Measurements from ENCODE around the gene ADH4.
"Not testable (repeated sequence)": the region's sequence is repeated elsewhere in the genome, so short reads cannot be mapped to it uniquely, and the experiment has no call there.

The ADH4 gene

DNA sequence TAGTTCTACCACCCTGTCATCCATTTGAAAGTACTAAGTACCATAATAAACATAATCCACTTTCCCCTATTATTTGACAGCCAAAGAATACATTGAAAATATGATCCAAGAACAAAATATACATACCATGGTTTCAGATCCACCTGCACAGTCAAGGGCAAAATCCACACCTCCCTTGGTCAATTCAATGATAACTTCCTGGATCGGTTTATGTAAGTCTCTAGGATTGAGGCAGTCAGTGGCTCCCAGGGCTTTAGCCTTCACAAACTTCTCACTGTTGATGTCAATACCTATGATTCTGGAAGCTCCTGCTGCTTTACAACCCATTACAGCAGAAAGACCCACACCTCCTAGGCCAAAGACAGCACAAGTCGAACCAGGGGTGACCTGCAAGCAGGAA is 12.7 kb downstream of the ADH4 start:
- DNase-seq: no peak

DNA sequence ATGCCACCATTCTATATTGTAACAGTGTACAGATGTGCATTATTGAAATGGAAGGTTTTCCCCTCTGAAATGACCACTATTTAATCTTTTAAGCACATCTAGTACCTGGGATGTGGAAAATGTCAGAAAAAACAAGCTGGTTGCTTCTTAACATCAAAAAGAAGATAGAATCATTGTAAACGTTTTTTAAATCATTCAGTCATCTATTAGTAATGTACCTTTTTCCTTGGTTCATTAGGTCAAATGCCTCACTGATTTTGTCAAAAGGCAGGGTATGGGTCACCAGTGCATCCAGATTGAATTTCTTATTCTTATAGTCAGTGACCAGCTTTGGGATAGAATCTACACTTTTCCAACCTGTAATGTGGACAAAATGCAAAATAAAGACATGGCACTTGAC is 17.7 kb downstream of the ADH4 start:
- DNase-seq: no peak

DNA sequence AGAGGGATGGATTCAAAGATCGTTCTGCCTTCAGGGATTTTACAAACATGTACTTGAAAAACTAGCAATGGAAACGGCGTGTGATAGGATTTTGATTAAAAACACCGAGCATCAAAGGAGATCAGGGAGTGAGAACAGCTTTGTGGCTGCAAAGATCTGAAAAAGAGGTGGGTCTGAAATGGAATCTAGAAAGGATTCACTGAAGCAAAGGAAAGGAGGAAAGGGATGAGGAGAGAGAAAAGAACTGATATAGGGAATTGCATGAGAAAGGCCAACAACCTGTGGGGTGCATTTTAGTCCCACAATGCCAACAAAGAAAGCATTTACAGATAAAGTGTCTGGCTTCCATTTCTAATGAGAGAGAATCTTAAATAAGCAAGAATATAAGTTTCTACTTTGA is 23.1 kb downstream of the ADH4 start:
- no peak for DNase-seq

DNA sequence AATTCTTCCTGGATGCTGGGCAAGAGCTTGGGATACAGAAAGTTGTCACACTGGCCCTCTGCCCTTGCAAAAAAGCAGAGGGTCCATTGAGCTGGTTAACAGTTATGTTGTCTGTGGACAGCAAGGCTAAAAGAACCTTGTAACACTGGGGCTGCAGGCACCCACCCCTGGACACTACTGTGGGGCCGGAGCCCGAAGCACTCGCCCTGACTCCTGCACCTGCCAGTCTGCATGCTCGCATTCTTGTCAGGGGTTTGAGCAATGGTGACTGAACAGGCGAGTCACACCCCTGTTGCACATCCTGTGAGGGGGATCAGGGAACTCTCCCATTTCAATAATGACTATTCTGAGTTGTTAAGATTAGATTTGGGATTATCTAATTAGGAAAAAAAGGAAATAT is 23.6 kb downstream of the ADH4 start:
- no peak for DNase-seq

DNA sequence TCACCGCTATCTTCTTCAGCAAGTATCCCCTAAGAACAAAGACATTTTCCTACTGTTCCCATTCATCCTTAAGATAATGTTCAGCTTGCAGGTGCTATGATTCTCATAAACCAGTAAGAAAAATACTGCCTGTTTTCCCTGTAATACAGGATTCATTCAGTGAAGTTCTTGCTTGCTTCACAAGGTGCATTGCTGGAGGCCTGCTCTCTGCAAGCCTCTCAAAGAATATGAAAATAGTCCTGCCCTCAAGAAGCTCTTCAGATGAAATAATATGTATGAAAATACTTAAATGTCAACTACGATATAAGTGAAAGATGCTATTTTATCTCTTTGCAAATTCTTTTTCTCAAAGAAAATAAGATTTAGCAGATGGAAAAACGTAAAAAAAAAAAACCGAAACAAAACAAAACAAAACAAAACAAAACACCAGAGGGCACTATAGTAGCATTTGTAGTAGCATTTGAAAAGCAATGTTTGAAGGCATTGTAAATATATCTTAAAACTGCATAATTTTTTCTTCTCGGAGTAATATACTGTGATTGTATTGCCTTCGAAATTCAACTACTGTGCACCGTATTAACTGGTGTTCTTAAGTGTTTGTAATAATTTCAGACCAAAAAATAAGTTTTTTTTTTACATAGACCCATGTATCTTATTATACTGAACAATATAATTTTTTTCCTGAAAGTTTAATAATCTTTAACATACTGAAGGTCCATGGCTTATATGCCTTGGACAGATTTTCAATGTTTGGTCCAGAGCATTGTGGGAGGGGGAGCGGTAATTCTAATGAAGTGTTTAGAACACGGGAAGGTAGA is 26.0 kb downstream of the ADH4 start:
- DNase-seq: no peak

DNA sequence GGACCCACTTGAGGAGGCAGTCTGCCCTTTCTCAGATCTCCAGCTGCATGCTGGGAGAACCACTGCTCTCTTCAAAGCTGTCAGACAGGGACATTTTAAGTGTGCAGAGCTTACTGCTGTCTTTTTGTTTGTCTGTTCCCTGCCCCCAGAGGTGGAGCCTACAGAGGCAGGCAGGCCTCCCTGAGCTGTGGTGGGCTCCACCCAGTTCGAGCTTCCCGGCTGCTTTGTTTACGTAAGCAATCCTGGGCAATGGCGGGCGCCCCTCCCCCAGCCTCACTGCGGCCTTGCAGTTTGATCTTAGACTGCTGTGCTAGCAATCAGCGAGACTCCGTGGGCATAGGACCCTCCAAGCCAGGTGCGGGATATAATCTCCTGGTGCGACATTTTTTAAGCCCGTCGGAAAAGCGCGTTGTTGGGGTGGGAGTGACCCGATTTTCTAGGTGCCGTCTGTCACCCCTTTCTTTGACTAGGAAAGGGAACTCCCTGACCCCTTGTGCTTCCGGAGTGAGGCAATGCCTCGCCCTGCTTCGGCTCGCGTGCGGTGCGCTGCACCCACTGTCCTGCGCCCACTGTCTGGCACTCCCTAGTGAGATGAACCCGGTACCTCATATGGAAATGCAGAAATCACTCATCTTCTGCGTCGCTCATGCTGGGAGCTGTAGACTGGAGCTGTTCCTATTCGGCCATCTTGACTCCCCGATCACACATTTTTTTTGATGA is 26.8 kb downstream of the ADH4 start:
- not testable (repeated sequence) for DNase-seq

DNA sequence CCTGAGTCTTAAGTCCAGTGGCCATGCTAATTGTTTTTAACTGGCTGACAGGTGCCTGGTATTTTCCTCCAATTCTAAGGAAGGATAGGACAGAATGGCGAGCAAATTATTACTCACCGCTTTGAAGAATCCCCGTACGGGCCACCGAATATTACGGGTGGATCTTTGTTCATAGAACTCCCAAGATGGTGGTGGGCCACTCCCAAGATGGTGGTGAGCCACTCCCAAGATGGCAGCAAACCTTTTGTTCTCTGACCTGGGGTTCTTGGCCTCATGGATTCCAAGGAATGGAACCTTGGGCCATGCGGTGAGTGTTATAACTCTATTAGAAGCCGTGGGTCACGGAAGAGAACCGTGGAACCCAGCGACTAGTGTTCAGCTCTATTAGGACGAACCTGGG is 34.8 kb downstream of the ADH4 start:
- DNase-seq: not testable (repeated sequence)

DNA sequence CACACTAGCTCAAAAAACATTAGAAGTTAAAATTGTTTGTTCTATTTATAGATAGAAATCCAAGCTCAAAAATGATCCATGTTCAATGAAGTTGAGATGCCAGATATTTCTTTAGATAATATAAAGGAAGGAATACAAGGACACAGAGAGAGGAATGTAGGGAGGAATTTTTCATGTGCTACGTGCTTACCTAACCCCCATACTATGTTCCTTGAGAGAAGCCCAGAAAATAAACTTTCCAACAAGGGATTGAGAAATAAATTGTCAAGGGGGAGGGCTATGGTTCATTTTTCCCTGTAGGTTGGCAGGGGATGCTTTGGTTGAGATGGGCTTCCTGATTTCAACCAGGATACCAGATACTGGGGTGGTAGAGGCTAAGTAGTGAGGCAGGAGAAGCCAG is 39.9 kb downstream of the ADH4 start:
- no peak for DNase-seq

DNA sequence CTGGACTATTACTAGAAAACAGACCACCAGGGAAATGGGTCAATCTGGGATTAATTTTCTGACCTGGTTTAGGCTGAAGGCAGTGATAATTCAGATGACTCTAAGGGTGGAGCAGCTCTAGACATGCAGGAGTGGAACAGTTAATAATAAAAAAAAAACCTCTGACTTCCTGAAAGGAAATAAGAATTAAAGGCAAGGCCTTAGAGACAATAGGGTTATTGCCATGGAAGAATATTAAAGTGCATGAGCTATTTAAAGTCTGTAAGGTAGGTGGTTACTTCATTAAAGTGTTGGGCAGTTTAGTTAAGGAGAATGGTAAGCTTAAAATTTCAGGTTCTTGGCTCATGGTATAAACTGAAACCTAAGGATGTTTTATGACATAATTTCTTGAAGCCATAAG is 40.9 kb downstream of the ADH4 start:
- no peak for DNase-seq

DNA sequence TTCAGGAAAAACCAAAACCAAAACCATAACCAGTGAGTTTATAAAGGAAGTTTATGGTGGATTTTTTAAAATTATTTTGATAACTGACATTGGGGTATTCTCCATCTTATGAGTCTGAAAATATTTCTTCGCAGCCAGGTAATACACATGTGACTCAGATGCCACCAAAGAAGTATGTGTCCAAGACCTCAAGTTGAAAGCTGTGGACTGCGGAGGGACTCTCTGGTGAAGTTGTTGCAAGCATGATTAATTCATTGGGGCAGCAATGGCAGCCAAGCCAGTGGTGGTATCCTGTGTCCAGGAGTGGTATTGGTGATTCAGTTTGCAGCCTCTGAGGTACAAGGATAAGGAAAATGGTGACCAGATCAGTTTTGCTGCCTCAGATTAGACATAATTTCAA is 41.5 kb downstream of the ADH4 start:
- DNase-seq: no peak

DNA sequence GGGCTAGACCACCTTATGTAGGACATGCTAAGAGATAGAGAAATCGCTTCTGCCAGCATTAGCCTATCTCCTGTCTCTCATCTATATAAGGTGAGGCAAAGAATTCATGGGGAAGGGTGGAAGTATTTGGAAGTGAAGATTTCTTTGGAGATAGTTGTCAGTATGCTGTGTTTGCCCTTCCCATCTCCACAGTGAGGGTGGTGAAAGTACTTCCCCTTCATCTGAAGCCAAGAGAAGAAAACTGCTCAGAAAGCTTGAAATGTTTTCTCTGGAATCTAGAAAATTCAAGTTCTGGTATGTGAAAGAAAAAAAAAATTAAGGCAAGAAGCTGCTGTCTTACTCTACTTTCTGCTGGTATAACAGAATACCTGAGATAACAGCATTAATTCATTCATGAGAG is 43.2 kb downstream of the ADH4 start:
- no peak for DNase-seq

DNA sequence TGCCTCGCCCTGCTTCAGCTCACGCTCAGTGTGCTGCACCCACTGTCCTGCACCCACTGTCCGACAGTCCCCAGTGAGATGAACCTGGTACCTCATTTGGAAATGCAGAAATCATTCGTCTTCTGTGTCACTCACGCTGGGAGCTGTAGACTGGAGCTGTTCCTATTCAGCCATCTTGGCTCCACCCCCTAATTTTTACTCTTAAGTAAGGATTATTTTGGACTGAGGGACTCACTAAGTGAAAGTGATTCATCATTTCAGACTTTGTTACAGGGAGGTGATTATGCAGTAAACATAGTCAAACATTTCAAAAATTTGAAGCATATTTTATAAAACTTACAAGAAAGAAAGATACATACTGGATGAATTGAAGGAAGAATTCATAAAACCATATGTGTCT is 44.3 kb downstream of the ADH4 start:
- DNase-seq: not testable (repeated sequence)

DNA sequence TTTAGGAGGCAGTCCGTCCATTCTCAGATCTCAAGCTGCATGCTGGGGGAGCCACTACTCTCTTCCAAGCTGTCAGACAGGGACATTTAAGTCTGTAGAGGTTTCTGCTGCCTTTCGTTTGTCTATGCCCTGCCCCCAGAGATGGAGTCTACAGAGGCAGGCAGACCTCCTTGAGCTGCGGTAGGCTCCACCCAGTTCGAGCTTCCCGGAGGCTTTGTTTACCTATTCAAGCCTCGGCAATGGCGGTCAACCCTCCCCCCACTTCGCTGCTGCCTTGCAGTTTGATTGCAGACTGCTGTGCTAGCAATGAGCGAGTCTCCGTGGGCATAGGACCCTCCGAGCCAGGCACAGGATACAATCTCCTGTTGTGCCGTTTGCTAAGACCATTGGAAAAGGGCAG is 44.8 kb downstream of the ADH4 start:
- no peak for DNase-seq

DNA sequence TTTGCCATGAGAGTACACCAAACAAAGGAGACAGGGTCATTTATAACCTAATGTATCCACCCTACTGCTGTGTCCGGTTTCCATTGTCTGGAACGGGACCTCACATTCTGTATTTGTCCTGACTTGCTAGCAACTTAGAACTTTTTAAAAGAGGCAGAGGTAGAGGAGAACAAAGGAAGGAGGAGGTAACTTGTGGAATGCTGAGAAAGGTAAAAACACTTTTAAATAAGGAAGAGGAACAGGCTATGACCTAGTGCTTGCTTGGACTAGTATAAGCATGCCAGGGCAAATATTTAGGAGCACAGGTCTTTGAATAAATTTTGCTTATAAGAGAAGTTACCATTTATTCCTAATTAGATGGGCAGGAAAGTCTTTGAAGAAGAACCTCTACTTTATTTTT is 52.3 kb downstream of the ADH4 start:
- DNase-seq: not testable (repeated sequence)

DNA sequence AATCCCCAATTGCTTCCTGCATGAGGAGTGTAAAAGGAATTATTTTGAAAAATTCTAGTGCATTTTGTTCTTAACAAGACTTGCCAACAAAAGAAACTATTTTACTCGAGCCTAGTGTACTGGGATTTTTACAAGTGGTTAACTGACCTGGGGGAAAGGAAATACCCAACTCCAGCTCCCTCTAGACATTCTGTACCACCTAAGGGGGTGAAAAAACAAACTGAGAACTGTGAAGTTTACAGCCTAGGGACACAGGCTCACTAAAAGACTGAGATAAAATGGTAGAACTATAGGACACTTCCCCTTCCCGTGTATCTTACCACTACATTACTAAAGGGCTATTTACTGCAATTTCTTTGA is 52.9 kb downstream of the ADH4 start:
- DNase-seq: no peak

DNA sequence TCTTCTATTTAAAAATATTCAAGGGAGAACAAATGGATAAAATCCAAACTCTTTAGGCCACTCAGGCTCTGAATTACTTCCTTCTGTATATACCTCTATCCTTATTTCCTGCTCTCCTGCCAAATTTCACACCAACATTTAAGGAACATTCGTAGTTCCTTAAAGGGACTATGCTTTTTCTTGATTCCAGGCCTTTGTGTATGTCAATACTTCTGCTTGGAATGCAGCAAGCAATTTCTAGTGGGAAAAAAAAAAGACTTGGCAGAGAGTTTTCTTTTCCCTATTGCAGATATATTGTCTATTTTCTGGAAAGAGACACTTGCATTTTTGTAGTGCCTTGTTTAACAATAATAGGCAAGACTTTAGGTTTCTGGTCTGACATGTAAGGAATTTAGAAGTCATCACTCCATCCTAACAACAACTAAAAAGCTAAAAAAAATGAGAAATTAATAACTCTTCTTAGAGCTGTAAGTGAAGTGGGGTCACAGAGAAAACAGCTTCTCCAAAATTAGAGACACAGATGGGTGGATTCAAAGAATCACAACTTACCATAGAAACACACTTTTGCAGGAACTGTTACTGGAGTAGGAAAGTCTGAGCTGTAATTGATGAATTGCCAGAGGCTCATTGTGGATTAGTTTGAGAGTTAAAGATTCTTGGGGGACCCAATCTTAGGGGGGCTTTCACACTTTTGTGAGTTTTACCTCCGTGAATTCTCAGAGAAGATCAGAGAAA is 53.4 kb downstream of the ADH4 start:
- no peak for DNase-seq

DNA sequence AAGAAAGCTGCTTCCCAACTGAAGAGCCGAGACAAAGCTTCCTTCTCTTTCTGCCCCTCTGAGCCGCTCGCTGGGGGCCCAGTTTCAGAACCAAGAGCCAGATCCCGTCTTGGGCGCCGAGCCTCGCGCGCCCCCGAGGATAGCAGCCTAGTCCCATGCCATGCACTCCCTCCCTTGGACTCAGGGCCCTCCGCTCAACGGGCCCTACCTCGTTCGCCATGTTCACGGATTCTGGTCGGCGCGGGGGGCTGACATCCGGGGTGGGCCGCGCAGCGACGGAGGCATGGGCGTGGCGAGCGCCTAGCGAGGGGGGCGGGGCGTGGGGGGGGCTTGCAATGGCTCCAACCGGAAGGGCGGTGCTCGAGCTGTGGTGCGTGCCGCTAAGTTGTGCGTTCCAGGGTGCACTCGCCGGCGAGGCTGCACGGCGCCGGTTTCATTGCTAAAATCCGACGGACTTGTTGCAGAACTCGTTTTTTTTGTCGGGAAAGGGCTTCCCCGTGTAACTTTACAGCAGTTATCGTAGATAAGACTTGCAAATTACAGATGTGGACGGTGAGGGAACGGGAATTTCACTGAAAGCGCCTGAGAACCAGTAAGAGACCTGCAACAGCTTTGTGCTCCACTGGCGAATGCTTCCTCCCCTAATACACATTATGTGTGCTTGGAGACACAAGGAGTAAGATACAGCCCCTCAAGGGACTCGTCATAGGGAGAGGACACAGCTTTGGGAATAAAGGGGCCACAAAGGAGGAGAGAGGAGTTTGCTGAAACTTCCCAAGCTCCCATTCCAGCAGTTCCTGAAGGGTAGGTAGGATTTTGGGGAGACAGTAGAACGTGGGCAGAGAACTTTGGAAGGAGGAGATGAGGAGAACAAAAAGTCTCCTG is 55.4 kb downstream of the ADH4 start, which contains the start of gene ADH5:
Gene ADH5, minus strand, starts transcription at position 308 of the 885 bp plus-strand sequence. Its CDS starts 88 bp downstream, at position 220.
- peak; percentile 78 for DNase-seq

DNA sequence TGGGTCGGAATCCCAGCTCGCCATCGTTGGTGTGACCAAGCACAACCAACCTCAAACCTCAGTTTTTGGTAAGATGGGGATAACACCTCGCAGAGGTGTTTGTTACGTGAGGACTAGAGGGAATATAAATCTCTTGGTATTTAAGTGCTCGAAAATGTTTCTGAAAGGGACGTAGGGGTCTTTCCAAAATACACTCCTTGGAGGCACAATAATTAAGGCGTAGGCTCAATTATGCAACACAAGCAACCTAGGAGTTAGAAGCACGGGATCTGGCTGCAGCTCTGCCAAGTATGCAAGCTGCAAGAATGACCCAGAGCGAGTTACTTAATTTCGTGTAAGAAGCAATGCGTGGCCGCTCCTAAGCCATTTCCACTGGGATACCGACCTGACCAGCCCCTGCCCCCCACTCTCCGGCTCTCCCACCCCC is 56.1 kb downstream of the ADH4 start:
- DNase-seq: peak; percentile 58

DNA sequence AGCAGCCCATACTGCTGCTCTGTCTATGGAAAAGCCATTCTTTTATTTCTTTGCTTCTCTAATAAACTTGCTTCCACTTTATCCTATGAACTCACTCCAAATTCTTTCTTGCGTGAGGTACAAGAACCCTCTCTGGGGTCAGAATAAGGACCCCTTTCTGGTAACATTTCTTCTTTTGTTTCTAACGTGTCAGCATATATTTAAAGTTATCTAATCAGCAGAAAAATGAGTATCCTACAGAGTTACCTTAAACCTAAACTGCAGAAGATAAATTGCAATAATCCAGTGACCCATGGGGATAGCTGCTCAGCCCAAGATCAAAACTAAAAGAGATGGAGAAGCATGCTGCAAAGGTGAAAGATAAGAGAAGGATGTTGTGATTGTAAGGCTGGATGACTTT is 59.5 kb downstream of the ADH4 start:
- no peak for DNase-seq

DNA sequence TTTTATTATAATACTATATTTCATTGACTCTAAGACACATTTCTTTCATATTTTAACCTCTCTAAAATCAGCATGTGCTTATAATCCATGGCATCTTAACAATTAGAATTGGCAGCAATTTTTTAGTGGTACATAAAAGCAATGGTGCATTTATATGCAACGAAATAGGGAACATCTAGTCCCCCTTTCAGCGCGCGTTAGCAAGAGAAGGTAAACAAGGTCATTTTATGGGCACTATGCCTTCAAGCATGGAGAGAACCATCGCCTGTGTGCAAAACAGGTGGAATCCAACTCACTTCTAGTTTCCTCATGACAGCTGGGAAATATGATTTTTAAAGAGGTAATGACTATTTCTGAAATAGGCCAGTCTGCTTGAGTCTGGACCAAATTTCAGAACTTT is 61.9 kb downstream of the ADH4 start:
- DNase-seq: no peak

DNA sequence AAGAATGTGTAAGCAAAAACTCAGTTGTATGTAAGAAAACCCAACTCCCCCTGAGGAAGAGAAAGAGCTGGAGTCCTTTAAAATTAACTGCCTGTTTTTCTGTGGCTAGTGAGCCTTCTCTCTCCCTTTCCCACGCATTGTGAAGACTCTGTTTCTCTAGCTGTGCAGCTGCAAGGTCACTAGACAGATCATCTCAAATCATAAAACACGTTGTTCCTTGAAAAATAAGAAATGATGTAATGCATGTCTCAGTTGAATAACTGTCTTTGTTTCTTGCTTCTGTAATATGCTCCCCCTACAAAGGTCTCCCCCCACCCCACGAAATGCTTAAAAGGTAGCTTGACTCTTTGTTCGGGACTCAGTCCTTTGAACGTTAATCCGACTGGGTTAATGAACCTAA is 63.2 kb downstream of the ADH4 start:
- DNase-seq: not testable (repeated sequence)

DNA sequence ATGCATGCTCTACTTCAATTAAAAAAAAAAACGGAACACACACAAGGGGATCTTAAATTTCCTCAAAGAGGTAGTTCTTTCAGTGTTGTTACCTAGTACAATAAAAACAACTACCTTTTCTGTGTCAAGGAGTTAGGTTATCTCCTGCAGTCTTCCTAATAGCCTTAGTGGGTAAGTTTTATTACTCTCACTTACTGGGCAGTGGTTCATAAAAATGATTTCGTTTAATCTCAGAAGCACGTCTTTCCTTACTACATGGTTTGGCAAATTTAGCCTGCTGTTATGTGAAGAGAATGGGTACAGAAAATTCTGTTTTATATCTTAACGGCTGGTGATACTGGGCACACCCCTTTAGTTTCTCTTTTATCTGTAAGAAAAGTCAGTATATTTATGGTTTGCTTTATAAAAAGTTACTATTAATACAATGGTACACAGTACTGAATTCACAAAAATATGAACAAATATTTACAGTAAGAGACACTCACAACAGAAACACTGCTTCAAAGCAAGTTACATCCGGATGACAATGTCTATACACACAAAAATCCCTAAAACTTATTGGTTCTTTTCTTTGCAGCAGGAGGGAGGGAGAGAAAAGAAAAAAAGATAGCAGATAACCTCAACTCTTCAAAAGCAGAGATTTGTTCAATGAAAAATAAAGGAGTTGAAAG is 64.3 kb downstream of the ADH4 start:
- DNase-seq: no peak
